Endometrium (tissue), 2 donors: Measurements from ENCODE around the gene RTN4RL1.
"Not testable (repeated sequence)": the region's sequence is repeated elsewhere in the genome, so short reads cannot be mapped to it uniquely, and the experiment has no call there.

Experiments used
- FAIRE-seq: peaks from 2 replicates; lab custom pipeline; 2012; peaks lifted over from hg19 to GRCh38; lab: Jason Lieb, UNC
- donor health status: control.
- donor health status: control.

Gene RTN4RL1

DNA sequence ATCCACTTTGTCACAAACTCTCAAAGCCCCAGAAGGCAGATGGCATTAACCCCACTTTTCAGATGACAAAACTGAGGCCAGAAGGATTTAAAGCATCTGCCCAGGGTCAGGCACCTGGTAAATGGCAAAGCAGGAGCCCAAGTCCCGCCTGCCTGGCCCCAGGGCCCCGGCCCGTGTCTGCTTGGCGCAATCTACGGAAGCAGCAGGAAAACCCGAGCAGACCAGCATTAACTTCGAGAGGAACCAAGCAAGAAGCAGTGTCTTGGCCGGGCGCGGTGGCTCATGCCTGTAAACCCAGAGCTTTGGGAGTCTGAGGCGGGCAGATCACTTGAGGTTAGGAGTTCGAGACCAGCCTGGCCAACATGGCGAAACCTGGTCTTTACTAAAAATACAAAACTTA is 21.6 kb downstream of the RTN4RL1 start:
- no peak for FAIRE-seq

DNA sequence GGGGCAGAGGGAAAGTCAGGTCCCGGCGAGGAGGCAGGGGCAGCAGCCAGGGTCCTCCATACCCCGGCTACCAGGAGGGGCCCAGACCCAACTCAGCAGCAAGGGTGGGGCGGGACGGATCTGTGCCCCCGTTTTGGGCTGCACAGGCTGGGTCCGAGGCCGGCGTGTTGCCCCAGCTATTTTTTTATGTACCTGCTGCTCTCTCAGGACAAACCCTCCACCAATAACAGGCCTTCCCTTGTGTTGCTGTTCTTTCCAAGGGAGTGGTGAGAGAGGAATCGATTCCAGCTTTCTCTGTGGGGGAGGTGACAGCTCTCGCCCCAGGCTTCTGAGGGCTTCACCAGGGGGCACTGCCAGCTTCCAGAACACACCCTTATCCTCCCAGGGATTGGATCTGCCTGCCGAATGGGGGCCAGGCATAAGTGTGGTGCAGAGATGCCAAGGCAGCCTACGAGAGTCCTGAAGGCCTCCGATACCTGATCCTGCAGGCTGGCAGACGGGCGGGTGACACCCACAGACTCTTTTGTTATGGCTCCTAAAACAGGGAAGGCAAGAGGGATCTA is 22.3 kb downstream of the RTN4RL1 start:
- FAIRE-seq = no peak

DNA sequence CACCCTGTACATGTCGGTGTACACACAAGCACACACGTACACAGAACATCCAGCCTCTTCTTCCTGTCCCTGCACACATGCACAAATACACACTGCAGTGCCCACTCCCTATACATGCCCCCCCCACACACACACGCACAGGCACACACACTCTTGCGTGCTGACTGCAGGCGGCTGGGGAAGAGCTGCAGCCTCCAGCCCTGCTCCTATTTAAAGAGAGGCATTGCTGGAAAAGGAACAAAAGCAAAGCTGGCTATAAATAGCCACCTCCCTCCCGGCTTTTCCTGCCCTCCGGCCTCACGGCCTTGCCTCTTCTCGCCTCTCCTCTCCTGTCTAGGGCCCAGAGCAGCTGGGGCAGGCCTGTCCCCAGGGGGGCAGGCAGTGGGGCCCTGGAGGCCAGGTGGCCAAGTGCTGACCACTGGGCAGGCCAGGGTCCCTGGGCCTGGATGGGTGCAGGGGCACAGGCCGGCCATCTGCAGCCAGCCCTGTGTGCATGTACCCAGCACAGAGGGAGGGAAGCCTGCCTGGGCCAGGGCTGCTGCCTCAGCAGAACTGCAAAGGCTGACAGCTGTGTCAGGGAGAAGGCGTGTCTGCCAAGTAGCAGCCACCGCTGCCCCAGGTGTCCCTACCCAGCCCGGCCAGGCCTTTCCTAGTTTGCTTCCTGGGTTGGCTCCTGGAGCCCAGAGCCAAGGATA is 25.4 kb downstream of the RTN4RL1 start:
- FAIRE-seq = no peak

DNA sequence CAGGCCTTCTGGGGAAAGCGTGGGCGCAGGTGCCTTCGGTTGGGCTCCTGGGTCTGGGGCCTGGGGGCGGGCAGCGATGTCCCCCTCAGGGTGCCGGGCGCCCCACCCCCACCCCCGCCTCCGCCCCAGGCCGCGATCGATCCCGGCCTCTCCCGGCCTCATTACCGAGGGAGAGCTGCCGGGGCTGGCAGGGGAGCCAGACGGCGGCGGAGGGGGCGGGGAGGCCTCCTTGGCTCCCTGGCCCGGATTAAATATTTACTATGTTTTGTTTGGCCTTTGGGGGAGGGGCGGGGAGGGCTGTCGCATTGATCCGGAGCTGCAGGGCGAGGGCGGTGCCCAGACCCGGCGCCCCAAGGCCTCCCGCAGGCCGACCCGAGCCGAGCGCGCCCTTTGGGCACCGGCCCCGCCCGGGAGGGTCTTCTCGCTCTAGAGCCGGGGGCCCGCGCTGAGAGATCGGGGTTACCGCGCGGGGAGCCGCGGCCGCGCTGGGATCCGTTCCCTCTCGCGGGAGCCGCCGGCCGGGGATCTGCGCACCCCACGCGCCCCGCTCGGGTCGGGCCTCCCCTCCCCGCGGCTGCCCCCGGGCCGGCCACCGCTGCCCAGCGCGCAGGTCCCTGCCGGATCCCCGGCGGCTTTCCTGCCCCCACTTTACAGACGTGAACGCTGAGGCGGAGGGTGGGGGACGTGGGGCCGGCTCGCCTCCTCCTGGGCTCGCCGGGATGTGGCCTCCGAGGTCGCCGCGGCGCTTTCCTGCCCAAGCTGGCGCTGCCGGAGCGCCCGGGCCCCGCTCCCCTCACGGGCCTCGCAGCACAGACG is 27.0 kb downstream of the RTN4RL1 start:
- no peak for FAIRE-seq

DNA sequence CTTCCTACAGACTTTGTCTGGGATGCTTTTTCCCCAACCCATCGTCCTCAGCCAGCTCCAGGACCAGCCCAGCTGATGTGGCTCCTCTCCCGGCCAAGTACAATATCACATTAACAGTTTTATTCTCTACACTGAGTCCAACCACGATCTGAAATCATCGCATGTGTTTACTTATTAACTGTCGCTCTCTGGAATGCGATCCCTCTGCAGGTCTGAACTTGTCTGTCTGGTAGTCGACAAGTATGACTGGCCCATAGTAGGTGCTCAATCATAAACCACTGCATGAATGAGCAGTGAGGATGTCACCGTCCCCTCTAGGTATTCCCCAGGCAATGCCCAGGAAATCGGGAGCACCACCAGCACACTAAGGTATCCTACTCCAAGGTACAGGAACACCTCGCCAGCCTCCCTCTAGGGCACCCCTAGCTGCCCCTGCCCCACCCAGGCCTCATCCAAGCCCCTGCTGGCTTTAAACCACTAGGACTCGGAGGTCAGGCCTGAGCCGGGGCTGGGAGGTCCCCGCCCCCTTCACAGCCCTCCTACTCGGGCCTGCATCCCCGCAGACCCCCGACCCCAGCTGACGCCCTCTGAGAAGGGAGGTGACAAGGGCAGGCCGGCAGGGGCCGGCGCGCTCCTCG is 27.7 kb downstream of the RTN4RL1 start:
- FAIRE-seq = no peak

DNA sequence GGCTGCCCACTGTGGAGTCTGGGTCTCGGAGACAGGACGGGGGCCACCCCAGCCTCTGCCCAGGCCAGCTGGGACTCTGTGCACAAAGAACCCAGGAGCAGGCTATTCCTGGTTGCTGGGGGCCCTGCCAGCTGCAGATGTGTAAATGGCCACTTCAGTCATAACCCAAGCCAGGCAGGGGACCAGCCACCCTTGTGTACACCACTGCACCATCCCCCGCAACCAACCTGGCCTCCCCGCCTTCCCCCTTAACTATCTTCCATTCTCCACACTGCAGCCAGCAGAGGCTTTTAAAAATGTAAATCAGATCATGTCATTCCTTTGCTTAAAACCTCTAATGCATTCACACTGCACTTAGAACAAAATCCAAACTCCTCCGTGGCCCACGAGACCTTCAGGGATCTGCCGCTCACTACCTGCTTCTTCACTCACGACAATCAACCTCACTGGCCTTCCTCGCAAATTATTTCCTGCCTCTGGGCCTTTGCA is 28.3 kb downstream of the RTN4RL1 start:
- no peak for FAIRE-seq

DNA sequence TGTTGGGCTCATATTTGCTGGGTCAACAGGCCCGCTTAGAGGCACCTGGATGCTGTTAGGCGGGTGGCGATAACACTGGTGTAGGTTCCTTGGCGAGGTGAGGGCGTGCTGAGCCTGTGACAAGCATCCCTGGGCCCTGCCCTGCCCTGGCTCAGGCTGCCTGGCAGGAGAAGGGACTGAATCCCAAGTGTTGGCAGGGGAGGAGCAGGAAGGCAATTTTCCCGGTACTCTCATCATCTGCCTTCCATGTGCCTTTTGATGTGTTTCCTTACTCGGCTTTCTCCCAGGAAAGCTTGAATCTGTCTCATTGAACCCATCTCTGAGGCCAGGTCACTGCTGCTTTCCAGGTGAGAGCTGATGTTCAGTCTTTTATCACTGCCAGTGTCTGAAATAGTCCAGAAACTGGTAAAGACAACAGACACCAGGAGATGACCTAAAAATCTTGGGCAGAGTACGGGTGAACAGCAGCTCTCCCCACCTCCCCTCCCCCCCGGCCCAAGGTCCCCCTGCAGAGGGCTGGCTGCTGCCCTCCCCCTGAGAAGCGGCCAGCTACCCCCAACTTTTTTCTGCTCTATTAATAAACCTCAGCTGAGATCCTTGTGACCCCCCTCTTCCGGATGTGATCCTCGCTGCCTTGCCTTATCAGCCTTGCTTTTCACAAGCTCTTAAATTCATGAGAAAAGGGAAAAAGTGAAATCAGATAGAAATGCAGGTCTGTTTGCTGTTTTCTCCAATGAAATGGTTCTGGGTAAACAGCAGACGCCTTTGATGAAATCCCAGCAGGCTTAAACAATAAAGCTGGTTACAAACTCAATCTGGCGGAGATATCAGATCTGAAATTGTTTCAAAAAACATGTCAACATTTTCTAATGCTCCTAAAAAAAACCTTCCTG is 29.0 kb downstream of the RTN4RL1 start:
- FAIRE-seq = no peak

DNA sequence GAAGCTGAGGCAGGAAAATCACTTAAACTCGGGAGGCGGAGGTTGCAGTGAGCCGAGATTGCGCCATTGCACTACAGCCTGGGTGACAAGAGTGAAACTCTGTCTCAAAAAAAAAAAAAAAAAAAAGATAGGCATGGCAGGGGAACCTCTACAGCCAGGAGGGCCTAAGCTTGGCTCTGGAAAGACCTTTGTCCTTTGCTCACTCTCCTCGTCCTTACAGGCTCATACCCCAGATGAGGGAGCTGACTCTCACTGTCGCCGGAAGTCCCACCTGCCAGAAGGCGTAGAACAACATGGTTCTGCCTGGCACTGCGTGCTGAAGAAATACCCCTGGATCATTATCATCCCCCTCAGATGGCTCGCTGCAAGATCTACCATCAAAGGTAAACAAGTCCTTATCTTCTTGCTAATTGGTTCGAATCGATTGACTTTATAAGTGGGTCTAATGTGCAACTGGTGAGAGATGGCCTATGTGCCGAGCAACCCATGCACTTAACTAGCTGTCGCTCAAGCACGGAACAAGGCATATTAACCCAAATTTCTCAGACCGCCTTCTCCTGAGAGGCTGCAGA is 29.7 kb downstream of the RTN4RL1 start:
- no peak for FAIRE-seq

DNA sequence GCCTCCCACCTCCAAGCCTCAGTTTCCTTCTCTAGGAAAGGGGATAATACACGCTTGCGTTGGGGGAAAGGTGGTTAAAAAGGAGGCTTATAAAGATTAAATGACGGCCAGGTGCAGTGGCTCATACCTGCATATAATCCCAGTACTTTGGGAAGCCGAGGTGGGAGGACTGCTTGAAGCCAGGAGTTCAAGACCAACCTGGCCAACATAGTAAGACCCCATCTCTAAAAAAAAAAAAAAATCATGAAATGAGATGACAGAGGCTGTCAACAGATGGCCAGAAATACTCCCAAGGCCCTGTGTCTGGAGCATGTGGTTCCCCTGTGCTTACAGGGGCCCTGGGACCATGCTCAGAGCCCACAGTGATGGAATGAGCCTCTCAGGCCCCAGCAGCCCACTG is 30.4 kb downstream of the RTN4RL1 start:
- no peak for FAIRE-seq

DNA sequence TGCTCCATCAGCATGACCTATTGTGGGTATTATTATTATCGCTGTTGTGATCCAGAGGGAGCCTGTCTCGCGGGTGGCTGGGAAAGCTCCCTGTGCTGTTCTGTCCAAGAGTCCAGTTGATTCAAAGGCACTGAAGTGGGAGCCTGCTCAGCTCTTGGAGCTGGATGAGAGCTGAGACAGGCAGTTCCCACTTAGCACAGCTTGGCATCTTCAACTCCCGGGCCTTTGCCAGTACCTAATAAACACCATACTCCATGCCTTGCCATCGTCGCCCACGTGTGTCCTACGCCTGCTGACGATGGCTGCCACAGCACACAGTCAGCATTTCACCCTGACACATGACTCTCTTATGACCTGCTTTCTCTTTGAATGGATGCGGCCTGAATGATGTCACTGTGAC is 32.6 kb downstream of the RTN4RL1 start:
- FAIRE-seq = no peak

DNA sequence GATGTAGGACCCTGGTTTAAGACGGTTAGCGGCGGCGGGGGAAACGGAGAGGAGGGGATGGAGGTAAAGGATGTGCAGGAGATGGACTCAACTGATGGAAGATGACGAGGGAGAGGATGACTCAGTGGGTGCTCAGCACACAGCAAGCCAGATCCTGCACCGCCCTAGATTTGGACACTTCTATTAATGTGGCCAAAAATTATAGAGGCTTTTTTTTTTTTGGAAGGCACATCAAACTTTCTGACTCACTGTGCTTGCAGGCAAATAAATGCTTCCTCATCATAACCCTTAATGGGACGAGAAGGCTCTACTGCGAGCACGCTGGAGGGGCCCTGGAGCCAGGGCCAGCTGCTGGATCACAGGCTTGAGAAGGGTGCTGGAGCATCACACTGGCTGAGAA is 36.0 kb downstream of the RTN4RL1 start:
- FAIRE-seq = no peak

DNA sequence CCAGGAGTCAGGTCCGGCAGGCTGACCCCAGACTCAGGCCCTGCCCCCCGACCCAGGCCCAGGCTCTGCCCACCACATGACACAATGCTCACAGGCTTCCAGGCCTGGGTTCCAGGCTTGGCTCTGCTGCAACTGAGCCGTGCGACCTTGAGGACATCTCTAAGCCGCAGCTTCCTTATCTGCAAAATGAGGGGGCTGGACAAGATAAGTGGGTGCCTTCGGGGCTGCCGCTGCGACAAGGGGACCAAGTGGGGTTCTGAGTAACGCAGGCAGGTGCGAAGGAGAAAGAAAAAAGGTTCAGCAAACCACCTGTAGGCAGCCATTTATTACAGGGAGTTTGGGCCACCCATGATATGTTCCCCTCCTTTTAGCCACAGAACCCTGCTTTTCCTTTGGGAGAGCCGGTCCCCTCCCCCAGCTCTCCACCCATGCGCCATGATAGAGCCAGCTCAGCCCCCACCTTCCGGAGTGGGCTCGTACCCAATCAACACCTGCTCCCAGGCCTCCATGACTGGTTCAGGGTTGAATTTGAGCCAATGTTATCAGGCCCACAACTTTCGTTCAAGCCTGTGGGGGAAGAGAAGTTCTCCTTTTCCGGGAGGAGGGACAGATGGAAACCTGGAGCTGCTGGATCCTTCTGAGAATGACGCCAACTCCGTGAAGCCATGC is 38.2 kb downstream of the RTN4RL1 start:
- FAIRE-seq = no peak

DNA sequence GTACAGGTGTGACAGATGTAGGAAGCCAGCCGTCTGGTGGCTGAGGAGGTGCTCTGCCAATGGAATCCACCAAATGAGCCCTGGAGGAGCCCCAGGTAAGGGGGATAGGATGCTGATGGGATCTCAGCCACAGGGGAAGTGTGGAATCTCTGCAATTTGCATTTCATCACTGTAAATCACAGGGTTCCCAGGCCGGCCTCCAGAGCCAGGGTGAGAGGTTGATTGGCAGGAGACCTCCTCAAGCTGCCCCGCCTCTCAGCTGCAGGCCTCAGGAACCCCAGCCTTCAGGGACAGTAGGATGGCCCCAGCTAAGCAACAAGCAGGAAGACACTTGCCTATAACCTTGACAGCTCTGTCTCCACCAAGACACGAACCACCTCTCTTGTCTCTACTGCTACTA is 39.4 kb downstream of the RTN4RL1 start:
- FAIRE-seq = no peak

DNA sequence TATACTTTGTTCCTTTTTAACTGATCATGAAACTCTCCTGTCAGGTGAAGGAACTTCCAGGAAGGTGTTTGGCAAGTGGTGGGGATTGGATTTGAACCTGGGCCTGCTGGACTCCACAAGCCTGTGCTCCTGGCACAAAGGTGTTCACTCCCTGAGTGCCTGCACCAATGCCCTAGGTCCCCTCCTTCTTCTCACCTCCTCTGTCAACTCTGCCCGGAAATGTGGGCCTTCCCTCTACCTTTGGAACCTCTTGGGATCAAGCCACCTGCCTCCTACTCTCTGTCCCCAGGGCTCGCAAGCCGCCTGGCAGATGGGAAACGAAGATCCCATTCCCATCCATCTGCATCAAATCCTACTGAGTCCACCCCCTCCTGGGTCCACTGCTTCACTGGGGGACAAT is 40.0 kb downstream of the RTN4RL1 start:
- FAIRE-seq = no peak

DNA sequence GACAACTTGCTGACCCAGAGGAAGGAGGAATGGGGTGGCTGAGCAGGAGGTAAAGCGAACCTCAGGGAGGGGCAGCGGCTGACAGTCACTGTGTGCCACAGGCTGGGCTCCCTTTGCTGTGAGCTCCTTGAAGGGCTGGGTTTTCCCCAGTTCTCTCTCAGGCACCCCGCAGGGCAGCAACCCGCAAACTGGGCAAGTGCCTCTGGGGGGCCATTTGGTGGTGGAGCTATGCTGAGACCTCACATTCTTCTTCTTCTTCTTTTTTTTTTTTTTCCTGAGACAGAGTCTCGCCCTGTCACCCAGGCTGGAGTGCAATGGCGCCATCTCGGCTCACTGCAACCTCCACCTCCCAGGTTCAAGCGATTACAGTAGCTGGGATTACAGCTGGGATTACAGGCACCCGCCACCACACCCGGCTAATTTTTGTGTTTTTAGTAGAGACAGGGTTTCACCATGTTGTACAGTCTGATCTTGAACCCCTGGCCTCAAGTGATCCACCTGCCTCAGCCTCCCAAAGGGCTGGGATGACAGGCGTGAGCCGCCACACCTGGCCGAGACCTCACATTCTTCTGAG is 42.3 kb downstream of the RTN4RL1 start:
- not testable (repeated sequence) for FAIRE-seq

DNA sequence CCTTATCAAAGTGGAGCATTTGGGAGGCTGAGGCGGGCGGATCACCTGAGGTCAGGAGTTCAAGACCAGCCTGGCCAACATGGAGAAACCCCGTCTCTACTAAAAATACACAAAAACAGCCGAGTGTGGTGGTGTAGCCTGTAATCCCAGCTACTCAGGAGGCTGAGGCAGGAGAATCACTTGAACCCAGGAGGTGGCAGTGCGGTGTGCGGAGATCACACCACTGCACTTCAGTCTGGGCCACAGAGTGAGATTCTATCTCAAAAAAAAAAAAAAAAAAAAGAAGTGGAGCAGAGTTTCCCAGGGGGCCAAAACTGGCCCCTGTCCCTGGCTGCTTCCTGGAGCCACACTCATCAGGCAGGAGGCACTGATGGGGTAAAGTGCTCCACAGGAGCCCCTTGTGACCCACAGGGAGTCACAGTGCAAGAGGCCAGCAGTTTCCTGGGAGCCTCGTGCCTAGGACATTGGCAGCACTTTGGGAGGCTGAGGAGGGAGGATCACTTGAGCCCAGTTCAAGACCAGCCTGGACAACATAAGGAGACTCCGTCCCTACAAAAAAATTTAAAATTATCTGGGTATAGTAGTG is 44.4 kb downstream of the RTN4RL1 start:
- no peak for FAIRE-seq

DNA sequence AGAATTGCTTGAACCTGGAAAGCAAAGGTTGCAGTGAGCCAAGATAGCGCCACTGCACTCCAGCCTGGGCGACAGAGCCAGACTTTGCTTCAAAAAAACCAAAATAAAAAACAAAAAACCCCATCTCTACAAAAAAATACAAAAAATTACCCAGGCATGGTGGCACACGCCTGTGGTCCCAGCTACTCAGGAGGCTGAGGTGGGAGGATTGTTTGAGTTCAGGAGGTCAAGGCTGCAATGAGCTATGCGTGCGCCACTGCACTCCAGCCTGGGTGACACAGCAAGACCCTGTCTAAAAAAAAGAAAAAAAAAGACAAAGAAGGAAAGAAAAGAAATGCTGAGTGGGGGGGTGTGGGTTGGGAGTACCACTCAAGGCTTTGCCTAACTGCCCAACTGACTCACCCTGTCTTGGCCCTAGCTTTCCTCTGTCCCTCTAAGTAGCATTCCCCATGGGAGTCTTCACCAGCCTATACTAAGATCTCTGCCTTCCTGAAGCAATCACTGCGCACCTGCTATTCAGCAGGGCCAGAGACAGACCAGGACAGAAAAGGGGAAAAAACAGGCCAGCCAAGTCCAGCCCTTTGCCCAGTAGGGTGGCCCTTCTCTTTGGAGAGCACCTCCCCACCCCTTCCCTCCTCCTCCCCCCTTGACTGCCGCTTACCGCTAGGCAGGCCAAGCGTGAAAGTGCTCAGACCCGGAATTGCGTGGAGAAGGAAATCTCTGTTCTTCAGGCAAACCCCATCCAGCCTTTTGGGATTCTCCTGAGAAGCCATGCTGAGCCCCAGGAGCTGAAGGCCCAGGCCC is 45.8 kb downstream of the RTN4RL1 start:
- no peak for FAIRE-seq

DNA sequence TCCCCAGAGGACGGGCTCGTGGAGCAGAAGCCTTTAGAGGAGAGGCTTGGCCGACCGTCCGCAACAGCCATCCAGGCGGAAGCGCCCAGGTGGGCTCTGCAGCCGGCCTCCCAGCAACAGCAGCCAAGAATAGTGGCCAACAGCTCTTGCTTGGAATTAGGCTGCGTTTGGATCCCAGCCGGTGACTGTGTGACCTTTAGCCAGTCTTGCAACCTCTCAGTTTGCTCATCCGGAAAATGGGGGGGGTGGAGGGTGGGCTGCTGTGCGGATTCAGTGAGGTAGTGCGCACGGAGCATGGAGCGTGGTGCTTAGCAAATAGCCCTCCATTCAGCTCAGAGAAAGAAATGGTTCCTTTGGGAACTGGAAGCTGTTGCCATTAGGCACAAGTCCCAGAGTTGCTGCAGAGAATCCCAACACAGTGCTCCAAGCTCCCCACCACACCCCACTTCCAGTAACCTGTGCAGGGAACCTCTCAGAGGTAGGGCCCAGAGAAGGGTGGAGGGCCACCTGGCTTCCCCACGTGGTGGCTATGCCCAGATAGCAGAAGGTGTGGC is 46.7 kb downstream of the RTN4RL1 start:
- FAIRE-seq = no peak
